COR-L47 (cell line): ENCODE measurements around the gene LIMS4.
"Not testable (repeated sequence)": the region's sequence is repeated elsewhere in the genome, so short reads cannot be mapped to it uniquely, and the experiment has no call there.

Experiments
- DNase-seq: peaks from one replicate; lab custom pipeline; 2025; lab: John Stamatoyannopoulos, UW

Gene LIMS4

DNA sequence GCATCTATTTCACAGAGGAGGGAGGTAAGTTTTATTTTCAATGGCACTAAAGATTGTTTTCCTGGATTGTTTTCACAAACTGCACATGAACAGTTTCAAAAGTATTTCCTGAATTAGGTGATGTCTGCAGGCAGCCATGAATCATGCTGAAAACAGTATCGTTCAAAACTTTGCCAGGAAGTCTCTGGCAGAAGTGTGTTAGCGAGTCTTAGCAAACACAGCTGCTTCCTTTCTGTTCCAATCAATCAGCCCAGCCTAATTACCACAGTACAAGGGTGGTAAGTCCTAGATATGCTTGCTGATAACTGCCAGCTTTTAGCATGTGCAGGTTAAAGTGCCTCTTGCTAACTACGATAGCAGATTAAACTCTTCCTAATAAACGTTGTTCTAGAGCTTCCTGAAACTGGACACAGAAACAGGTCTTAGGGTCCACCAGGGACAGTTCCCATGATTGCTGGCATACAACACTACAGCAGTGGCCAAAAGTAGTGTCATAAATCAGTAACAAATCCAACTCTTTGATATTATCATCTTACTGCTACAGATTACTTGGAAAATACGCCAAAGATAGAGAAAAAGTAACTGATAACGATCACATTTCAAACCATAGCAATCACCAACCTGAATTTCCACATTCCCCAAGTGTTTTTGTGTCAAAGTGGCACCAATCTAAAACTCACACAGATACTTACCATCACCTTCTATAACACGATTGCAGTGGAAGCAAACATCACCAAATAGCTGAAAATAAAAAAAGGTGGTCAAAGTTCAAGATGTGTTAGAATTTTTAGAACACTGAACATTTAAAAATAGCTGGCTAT lies 23.3 kb downstream of the LIMS4 start:
- not testable (repeated sequence) for DNase-seq

GRCh38 chr2:110446644-110447043 lies 26.0 kb downstream of the LIMS4 start:
- DNase-seq = not testable (repeated sequence)

DNA sequence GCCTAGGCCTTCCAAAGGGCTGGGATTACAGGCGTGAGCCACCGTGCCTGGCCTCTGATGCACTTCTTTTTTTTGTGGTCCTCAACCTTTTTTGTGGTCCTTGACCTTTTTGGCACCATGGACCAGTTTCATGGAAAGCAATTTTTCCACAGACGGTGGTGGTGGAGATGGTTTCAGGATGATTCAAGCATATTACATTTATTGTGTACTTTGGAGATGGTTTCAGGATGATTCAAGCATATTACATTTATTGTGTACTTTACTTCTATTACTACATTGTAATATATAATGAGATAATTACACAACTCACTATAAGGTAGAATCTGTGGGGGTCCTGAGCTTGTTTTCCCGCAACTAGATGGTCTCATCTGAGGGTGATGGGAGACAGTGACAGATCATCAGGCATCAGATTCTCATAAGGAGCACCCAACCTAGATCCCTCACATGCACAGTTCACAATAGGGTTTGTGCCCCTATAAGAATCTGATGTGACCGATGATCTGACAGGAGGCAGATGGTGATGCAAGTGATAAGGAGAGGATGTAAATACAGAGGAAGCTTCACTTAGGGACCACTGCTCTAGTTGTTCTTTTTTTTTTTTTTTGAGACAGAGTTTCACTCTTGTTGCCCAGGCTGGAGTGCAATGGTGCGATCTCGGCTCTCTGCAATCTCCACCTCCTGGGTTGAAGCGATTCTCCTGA lies 29.2 kb downstream of the LIMS4 start:
- not testable (repeated sequence) for DNase-seq

DNA sequence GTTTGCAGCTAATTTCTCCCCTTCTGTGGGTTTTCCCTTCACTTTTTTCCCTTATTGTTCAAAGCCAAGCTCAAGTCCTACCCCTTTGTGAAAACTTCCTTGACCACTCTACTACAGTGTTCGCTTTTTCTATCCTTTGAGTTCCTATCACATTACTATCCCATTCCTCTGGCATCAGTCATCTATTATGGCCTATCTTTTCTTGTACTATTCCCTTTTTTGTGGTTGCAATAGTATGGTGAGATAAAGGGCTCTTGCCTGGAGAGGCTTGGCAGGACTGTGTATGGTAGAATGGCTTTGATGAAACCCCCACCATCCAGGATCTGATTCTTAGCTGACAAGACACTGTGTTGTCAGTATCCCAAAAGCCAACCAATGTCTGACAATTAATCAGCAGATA lies 30.7 kb downstream of the LIMS4 start:
- not testable (repeated sequence) for DNase-seq

- not testable (repeated sequence) for DNase-seq
Measured at GRCh38 chr2:110434565-110434964, 38.1 kb downstream of the LIMS4 start.

DNA sequence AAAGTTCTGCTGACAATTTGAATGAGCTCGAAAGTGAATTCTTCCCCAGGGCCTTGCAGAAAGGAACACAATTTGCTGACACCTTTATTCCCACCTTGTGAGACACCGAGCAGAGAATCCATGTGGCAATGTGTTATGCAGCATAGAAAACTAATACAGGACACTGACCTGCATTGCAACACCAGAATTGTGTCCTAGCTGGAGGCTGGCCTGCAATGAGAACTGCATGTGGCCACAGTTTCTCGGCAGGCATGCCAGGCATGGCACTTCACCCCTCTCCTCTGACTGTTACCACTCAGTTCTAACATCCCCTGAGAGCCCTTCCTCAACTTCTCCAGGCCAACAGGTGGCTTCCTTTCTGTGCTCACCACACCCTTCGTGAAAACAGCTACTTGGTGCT lies 46.9 kb downstream of the LIMS4 start:
- not testable (repeated sequence) for DNase-seq

GRCh38 chr2:110424421-110424820 lies 48.2 kb downstream of the LIMS4 start:
- DNase-seq = not testable (repeated sequence)

DNA sequence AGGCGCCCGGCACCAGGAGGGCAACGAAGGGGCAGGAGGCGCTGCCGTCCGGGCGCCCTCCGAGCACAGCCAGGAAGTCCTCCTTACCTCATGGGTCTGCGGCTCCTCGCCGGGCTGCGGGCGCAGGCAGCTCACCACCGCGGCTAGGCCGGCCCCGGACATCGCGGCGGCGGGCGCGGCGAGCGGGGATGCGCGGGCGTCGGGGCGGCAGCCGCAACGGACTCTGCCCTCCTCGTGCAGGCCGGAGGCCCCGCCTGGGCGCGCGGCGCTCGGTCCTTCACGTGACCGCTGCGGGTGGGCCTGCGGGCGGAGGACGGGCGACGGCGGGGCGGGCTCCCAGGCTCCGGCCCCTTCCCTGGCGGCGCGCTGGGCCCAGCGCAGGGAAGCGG lies 49.0 kb downstream of the LIMS4 start:
- DNase-seq = not testable (repeated sequence)

DNA sequence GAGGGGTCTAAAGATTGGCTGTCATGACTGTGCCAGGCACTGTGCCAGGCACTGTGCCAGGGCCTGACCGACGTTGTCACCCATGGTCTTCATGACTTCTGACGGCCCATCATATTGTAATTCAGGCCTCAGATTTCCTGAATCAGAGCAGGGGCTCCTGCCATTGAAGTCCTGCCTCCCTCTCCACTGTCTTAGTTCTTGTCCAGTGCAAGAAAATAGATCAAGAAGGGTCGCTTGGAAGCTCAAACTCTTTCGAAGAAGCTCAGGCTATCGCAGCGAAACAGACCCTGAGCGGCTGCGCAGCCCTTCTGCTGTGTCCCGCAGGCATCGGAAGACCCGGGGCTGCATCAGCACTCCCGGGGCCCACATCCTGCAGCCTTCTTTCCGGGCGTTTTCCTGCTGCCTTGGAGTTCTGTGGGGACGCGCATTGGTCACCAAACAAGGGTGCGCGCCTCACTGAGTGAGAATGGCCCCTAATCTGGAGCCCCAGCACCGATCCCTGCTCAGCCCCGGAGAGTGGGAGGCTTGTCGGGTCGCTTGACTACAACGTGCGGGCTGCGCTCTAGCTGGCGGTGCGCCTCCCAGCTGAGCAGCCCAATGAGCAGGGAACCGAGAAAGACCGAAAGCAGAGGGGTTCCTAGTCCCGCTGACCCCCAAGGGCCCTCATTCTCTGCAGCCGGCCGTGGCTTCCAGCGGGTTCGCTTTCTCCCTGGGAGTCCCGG lies 49.6 kb downstream of the LIMS4 start:
- DNase-seq = not testable (repeated sequence)

DNA sequence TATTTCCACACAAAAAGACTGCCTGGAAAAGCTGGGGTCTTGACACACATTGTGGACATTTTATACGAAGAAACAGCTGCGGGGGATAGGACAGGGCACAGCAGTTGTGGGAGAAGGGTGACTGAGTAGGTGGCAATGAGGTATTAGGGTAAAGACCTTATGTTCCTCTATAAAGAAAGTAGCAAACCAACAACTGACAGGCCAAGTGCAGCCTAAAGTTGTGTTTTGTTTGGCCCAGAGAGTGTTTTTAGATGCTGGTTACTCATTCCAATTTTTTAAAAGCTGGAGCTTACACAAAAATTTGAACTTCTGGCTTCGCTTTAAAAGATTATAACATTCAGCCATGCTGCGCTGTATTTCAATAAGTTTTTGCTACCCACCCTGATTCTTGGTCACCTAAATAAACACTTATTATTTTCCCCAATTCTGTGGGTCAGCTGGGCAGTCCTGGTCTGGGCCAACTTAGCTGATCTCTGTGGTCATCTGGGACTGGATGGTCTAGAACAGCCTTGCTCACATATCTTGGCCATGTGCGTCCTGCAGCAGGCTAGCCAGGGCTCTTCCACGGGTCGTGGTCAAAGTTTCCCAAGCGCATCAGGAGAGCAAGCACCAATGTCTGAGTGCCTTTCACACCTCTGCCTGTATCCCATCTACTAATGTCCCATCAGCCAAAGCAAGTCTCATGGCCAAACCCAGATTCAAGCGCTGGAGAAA lies 51.8 kb downstream of the LIMS4 start:
- not testable (repeated sequence) for DNase-seq

- not testable (repeated sequence) for DNase-seq
Measured at GRCh38 chr2:110407142-110407541, 65.5 kb downstream of the LIMS4 start.

DNA sequence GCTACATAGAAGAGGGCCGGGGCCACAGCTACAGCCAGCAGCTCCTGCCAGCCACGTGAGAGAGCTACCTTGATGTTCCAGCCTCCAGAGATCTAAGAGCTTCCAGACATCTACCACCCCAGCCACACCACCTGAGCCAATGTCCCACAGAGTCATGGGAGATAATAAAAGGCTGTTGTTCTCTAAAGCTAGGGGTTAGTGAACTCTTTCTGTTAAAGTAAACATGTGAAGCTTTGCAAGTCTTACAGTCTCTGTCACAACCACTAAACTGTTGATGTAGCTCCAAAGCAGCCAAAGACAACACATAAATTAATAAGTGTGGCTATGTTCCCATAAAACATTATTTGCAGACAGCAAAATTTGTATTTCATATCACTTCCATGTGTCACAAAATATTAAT lies 67.6 kb downstream of the LIMS4 start:
- DNase-seq = not testable (repeated sequence)

DNA sequence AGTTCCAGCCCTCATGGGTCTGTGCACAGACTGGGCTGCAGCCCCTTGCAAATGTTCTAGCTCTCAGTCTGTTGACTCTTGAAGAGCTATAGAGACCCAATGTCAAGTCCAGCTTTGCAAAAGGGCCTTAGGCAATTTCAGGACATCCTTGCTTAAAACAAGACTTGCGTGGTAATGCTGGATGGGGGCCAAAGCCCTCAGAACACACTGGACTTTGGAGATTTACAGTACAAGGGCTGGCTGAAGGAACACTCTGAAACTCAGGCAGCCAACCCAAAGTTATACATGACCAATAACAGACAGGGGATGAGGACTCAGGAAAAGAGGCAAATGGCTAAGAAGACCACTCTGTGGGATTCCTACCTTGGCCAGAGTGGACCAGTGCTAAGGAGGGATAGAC lies 68.4 kb downstream of the LIMS4 start:
- DNase-seq = not testable (repeated sequence)

DNA sequence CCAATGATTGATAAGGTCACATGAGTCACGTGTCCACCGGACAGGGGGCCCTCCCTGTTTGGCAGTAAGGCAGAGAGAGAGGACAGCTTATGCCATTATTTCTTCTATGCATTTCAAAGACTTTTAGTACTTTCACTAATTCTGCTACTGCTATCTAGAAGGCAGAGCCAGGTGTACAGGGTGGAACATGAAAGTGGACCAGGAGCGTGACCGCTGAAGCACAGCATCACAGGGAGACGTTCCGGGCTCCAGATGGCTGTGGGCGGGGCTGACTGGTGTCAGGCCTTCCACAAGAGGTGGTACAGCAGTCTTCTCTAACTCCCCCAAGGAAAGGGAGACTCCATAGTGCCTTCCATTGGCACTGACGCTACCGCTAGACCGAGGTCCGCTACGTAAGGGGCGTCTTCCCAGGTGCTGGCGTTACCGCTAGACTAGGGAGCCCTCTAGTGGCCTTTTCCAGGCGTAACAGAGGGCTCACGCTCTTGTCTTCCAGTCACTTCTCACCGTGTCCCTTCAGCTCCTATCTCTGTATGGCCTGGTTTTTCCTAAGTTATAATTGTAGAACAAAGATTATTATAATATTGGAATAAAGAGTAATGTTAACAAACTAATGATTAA lies 71.5 kb downstream of the LIMS4 start:
- DNase-seq = not testable (repeated sequence)

DNA sequence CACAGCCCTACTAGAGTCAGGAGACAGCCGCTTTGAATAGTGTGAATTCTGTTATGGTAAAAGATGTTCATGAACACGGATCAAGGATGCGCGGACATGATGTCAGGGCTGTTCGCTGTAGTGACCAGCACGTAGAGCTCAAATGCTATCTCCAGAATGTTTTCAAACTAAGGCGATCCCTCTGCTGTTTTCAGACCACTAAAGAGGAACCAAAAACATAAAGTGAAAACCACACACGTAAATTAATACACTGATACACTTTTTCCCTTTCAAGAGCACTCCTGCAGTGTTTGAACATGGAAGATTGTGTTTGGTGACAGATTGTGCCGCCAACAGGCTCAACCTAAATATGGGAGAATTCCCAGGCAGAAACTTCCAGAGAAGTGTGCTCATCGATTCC lies 73.2 kb downstream of the LIMS4 start:
- not testable (repeated sequence) for DNase-seq

GRCh38 chr2:110395990-110396389 lies 76.6 kb downstream of the LIMS4 start:
- not testable (repeated sequence) for DNase-seq
